ENCODE data around the gene THSD4.

GRCh38 chr15:71463156-71463665 lies 347.9 kb downstream of the THSD4 start:
- TF ChIP-seq CHD1 (IDR thresholded peaks at IDR 0.05; ENCODE audit: low read length): no peak
- no peak for TF ChIP-seq SNRNP70 (optimal IDR thresholded peaks at IDR 0.05; ENCODE audit: low read depth, low read length)
- no peak for TF ChIP-seq USF2 (CRISPR knock-in tag; IDR thresholded peaks at IDR 0.05)
- TF ChIP-seq POLR2A (conservative IDR thresholded peaks at IDR 0.05): no peak
- TF ChIP-seq TRIM24 (IDR thresholded peaks at IDR 0.05): no peak
- no peak for TF ChIP-seq NCOA2 (IDR thresholded peaks at IDR 0.05; ENCODE audit: partially characterized antibody in 2 of 2)
- no peak for TF ChIP-seq TGIF2 (CRISPR knock-in tag; IDR thresholded peaks at IDR 0.05)
- TF ChIP-seq MAFK (IDR thresholded peaks at IDR 0.05; ENCODE audit: low read length): no peak
- no peak for TF ChIP-seq SMAD3 (CRISPR knock-in tag; conservative IDR thresholded peaks at IDR 0.05)
- TF ChIP-seq ZBTB7A (IDR thresholded peaks at IDR 0.05; ENCODE audit: borderline replicate concordance, control insufficient read depth, low read depth, low read length): no peak
- TF ChIP-seq CTCF (IDR thresholded peaks at IDR 0.05 in 2 of 3, conservative IDR thresholded peaks at IDR 0.05 in 1 of 3; ENCODE audit: insufficient read depth in 2 of 3, low read depth in 1 of 3, low read length in 3 of 3): no peak
